NB4 (cell line): ENCODE data around the gene CASP5.

Experiments
- MAX ChIP-seq: IDR thresholded peaks from 2 replicates; pipeline ENCODE4 v1.6.1; 2011; ENCODE audit warnings: low read depth, low read length
- POLR2A ChIP-seq: IDR thresholded peaks from 2 replicates; pipeline ENCODE4 v1.6.1; 2011; ENCODE audit warnings: mild to moderate bottlenecking; ENCODE audit not compliant: insufficient read length; ENCODE audit errors: extremely low read depth
- TF ChIP-seq, protein P1 (sequence below): IDR thresholded peaks from one replicate; pipeline ENCODE4 v1.5.1; 2012; ENCODE audit warnings: low read depth, low read length

- TF ChIP-seq, protein P1, sequence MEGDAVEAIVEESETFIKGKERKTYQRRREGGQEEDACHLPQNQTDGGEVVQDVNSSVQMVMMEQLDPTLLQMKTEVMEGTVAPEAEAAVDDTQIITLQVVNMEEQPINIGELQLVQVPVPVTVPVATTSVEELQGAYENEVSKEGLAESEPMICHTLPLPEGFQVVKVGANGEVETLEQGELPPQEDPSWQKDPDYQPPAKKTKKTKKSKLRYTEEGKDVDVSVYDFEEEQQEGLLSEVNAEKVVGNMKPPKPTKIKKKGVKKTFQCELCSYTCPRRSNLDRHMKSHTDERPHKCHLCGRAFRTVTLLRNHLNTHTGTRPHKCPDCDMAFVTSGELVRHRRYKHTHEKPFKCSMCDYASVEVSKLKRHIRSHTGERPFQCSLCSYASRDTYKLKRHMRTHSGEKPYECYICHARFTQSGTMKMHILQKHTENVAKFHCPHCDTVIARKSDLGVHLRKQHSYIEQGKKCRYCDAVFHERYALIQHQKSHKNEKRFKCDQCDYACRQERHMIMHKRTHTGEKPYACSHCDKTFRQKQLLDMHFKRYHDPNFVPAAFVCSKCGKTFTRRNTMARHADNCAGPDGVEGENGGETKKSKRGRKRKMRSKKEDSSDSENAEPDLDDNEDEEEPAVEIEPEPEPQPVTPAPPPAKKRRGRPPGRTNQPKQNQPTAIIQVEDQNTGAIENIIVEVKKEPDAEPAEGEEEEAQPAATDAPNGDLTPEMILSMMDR, result no peak
- no peak for TF ChIP-seq MAX
- TF ChIP-seq POLR2A, result no peak
Measured at GRCh38 chr11:104970756-104971155, 52.2 kb downstream of the CASP5 start.
